Liver (tissue), 9 donors: ENCODE data around the gene RASSF8. TPM values are rescaled to one million over a fixed set of nuclear protein-coding genes. Genes with fewer than 3 reads are reported as not detected.

ENCODE experiments used
- DNase-seq: peaks from one replicate; pipeline ENCODE4 v3.0.0-alpha.2; 2017; ENCODE audit warnings: low spot score
- H3K27ac ChIP-seq, 2 donors: one replicate each; pipeline ENCODE4 v1.7.0; 2013; ENCODE audit warnings: inconsistent platforms in 2 of 2, low read length in 2 of 2, control low read depth in 1 of 2, low read depth in 1 of 2, mild to moderate bottlenecking in 1 of 2
- H3K27me3 ChIP-seq, 4 donors: one replicate each; pipeline versions ENCODE4 v1.6.1 to v1.7.0; 2013; ENCODE audit warnings: low read length in 3 of 4, inconsistent platforms in 1 of 4, mild to moderate bottlenecking in 1 of 4, moderate library complexity in 1 of 4; ENCODE audit not compliant: control insufficient read depth in 4 of 4, insufficient read depth in 4 of 4
- H3K36me3 ChIP-seq, 4 donors: one replicate each; pipeline versions ENCODE4 v1.6.1 to v1.7.0; 2013; ENCODE audit warnings: low read length in 3 of 4, mild to moderate bottlenecking in 3 of 4, low read depth in 1 of 4, moderate library complexity in 1 of 4; ENCODE audit not compliant: control insufficient read depth in 4 of 4, insufficient read depth in 3 of 4
- H3K4me1 ChIP-seq, 4 donors: one replicate each; pipeline versions ENCODE4 v1.6.1 to v1.7.0; 2013; ENCODE audit warnings: low read length in 3 of 4, mild to moderate bottlenecking in 3 of 4, moderate library complexity in 1 of 4; ENCODE audit not compliant: control insufficient read depth in 4 of 4, insufficient read depth in 4 of 4
- H3K4me3 ChIP-seq, 3 donors: one replicate each; pipeline versions ENCODE4 v1.6.1 to v1.7.0; 2013; ENCODE audit warnings: low read length in 3 of 3, control low read depth in 1 of 3, low read depth in 1 of 3, mild to moderate bottlenecking in 1 of 3
- H3K9ac ChIP-seq, 2 donors: one replicate each; pipeline ENCODE4 v1.7.0; 2013; ENCODE audit warnings: low read length in 2 of 2, mild to moderate bottlenecking in 2 of 2, moderate library complexity in 2 of 2, control low read depth in 1 of 2, low read depth in 1 of 2
- H3K9me3 ChIP-seq, 4 donors: one replicate each; pipeline versions ENCODE4 v1.6.1 to v1.7.0; 2013; ENCODE audit warnings: low read length in 3 of 4; ENCODE audit not compliant: control insufficient read depth in 4 of 4
- EGR1 ChIP-seq, 2 donors: IDR thresholded peaks; 2 replicates each; pipeline ENCODE4 v1.6.1; 2016 to 2018; ENCODE audit warnings: antibody characterized with exemption in 2 of 2, low read depth in 2 of 2
- FOXA1 ChIP-seq: IDR thresholded peaks from 2 replicates; pipeline ENCODE4 v1.6.1; 2016; ENCODE audit warnings: antibody characterized with exemption
- FOXA2 ChIP-seq: IDR thresholded peaks from 2 replicates; pipeline ENCODE4 v1.6.1; 2016; ENCODE audit warnings: antibody characterized with exemption
- GABPA ChIP-seq, 2 donors: IDR thresholded peaks in 1 of 2; conservative IDR thresholded peaks in 1 of 2; 2 replicates each; pipeline ENCODE4 v1.6.1; 2016; ENCODE audit warnings: antibody characterized with exemption in 2 of 2, mild to moderate bottlenecking in 1 of 2, moderate library complexity in 1 of 2
- HNF4A ChIP-seq, 2 donors: conservative IDR thresholded peaks; 2 replicates each; pipeline ENCODE4 v1.6.1; 2016; ENCODE audit warnings: antibody characterized with exemption in 2 of 2, mild to moderate bottlenecking in 2 of 2
- HNF4G ChIP-seq: IDR thresholded peaks from 2 replicates; pipeline ENCODE4 v1.6.1; 2016; ENCODE audit warnings: antibody characterized with exemption
- JUND ChIP-seq, 2 donors: IDR thresholded peaks; 2 replicates each; pipeline ENCODE4 v1.6.1; 2016; ENCODE audit warnings: antibody characterized with exemption in 2 of 2
- NR2F2 ChIP-seq: IDR thresholded peaks from 2 replicates; pipeline ENCODE4 v1.6.1; 2016; ENCODE audit warnings: antibody characterized with exemption
- RAD21 ChIP-seq, 2 donors: IDR thresholded peaks; 2 replicates each; pipeline ENCODE4 v1.6.1; 2016; ENCODE audit warnings: antibody characterized with exemption in 2 of 2, mild to moderate bottlenecking in 2 of 2
- REST ChIP-seq: IDR thresholded peaks from 2 replicates; pipeline ENCODE4 v1.6.1; 2016; ENCODE audit warnings: antibody characterized with exemption, mild to moderate bottlenecking
- RXRA ChIP-seq, 2 donors: IDR thresholded peaks; 2 replicates each; pipeline ENCODE4 v1.6.1; 2017 to 2018; ENCODE audit warnings: antibody characterized with exemption in 2 of 2, mild to moderate bottlenecking in 1 of 2
- SP1 ChIP-seq: IDR thresholded peaks from 2 replicates; pipeline ENCODE4 v1.6.1; 2018; ENCODE audit warnings: antibody characterized with exemption, mild to moderate bottlenecking
- TAF1 ChIP-seq: conservative IDR thresholded peaks from 2 replicates; pipeline ENCODE4 v1.6.1; 2016; ENCODE audit warnings: antibody characterized with exemption, mild to moderate bottlenecking
- YY1 ChIP-seq: IDR thresholded peaks from 2 replicates; pipeline ENCODE4 v1.6.1; 2016; ENCODE audit warnings: antibody characterized with exemption, mild to moderate bottlenecking
- WGBS: extraction: QIAGEN DNeasy Blood & Tissue Kit; methylation state at CpG from one replicate; pipeline ENCODE4 v1.1.7; 2013; 5-methylcytosine and 5-hydroxymethylcytosine counted together
- polyA plus RNA-seq, 2 donors: library from polyadenylated mRNA; stranded (reverse) in 1 of 2; unstranded in 1 of 2; fragments of 200-250 nt in 1 of 2; fragments of >200 nt in 1 of 2; fragmentation: Nextera tagmentation in 1 of 2; extraction: Ambion mirVana in 1 of 2; gene quantifications; one replicate each; pipeline versions ENCODE4 v1.2.1 to v1.2.3, GENCODE V29; 2013 to 2015
- total RNA-seq, 2 donors: library from RNA; depleted of rRNA; stranded (reverse); fragments of >200 nt; gene quantifications; one replicate each; pipeline ENCODE4 v1.2.3, GENCODE V29; 2014
- TF ChIP-seq, protein P1 (sequence below): IDR thresholded peaks from 2 replicates; pipeline ENCODE4 v1.6.1; 2016; ENCODE audit warnings: antibody characterized with exemption
- TF ChIP-seq, protein P2 (sequence below): IDR thresholded peaks from 2 replicates; pipeline ENCODE4 v1.6.1; 2016; ENCODE audit warnings: antibody characterized with exemption
- TF ChIP-seq, protein P3 (sequence below): IDR thresholded peaks from 2 replicates; pipeline ENCODE4 v1.6.1; 2016; ENCODE audit warnings: antibody characterized with exemption
- TF ChIP-seq, protein P4 (sequence below): fragments of 150-350 bp; IDR thresholded peaks from 2 replicates; pipeline ENCODE4 v1.5.1; 2017; ENCODE audit warnings: improper control_type of control experiment, low read depth, low read length; ENCODE audit not compliant: missing input control
- donor health status: healthy.
- donor health status: healthy.
- donor health status: healthy.
- donor health status: healthy.
- donor health status: healthy.

Gene RASSF8
- total and polyA plus RNA-seq, 4 donors = 1.7 to 9.4 (median 3.3) TPM

DNA sequence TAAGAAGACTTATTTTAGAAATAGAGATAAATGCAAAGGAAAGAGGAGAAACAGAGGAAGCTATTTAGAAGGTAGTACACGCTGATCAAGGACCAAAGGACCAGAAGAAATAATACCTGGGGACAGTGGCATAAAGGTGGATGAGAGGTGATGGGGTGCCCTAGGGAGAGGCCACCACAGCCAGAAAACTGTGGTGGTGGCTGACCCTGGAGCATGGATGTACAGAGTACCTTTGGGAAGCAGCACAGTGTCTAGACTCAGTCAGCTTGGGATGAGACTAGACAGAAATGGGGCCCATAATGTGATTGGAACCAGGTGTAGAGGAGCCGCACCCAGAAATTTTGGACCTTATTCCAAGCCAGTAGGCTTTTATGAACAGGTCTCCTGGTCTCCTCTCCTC lies 17.2 kb downstream of the RASSF8 start:
- H3K4me1 ChIP-seq = no peaks in the 10 kb centered on the region
- no peak for DNase-seq
- H3K36me3 ChIP-seq = no peaks in the 10 kb centered on the region
- no peaks in the 10 kb centered on the region for H3K27me3 ChIP-seq
- no peak for TF ChIP-seq TAF1
- no peak for TF ChIP-seq EGR1 (IDR thresholded peaks at IDR 0.05; ENCODE audit: low read depth in 2 of 2)
- no peak for TF ChIP-seq HNF4G
- TF ChIP-seq HNF4A (conservative IDR thresholded peaks at IDR 0.05) = no peak
- no peak for TF ChIP-seq YY1
- no peak overlapping the region for H3K4me3 ChIP-seq
- no peak overlapping the region for H3K27ac ChIP-seq
- WGBS = 75% methylated on average over 2 of the region's 2 CpGs
- no peak overlapping the region for H3K9ac ChIP-seq
- H3K9me3 ChIP-seq = no peaks in the 10 kb centered on the region

DNA sequence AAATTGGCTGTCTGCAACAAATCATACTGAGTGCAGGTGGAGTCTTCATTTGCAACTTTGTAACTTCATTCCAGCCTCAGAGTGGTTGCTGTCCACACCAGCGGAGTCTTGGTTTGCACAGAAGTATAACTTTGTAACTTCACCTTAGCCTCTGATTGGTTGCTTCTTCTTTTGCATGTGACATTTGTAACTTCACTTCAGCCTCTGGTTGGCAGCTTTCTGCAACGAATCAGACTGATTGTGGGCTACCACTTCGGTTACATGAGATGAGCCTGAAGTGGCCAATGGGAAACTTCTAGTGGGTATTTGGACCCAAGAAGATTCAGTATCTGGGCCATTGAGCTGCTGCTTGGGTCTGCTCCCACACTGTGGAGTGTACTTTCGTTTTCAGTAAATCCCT lies 17.8 kb downstream of the RASSF8 start:
- TF ChIP-seq RXRA (IDR thresholded peaks at IDR 0.05) = no peak
- TF ChIP-seq REST = no peak
- TF ChIP-seq, protein P1, sequence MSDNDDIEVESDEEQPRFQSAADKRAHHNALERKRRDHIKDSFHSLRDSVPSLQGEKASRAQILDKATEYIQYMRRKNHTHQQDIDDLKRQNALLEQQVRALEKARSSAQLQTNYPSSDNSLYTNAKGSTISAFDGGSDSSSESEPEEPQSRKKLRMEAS = no peak
- TF ChIP-seq RAD21 (IDR thresholded peaks at IDR 0.05) = no peak
- no peak for TF ChIP-seq EGR1 (IDR thresholded peaks at IDR 0.05; ENCODE audit: low read depth in 2 of 2)
- TF ChIP-seq FOXA2 = no peak
- TF ChIP-seq GABPA (IDR thresholded peaks at IDR 0.05 in 1 of 2, conservative IDR thresholded peaks at IDR 0.05 in 1 of 2) = no peak
- TF ChIP-seq SP1 = no peak
- TF ChIP-seq TAF1 = no peak
- TF ChIP-seq HNF4G = no peak
- TF ChIP-seq, protein P2, sequence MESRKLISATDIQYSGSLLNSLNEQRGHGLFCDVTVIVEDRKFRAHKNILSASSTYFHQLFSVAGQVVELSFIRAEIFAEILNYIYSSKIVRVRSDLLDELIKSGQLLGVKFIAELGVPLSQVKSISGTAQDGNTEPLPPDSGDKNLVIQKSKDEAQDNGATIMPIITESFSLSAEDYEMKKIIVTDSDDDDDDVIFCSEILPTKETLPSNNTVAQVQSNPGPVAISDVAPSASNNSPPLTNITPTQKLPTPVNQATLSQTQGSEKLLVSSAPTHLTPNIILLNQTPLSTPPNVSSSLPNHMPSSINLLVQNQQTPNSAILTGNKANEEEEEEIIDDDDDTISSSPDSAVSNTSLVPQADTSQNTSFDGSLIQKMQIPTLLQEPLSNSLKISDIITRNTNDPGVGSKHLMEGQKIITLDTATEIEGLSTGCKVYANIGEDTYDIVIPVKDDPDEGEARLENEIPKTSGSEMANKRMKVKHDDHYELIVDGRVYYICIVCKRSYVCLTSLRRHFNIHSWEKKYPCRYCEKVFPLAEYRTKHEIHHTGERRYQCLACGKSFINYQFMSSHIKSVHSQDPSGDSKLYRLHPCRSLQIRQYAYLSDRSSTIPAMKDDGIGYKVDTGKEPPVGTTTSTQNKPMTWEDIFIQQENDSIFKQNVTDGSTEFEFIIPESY = no peak
- TF ChIP-seq JUND (IDR thresholded peaks at IDR 0.05) = no peak
- TF ChIP-seq, protein P3, sequence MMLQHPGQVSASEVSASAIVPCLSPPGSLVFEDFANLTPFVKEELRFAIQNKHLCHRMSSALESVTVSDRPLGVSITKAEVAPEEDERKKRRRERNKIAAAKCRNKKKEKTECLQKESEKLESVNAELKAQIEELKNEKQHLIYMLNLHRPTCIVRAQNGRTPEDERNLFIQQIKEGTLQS = no peak
- no peak for TF ChIP-seq YY1
- no peak for TF ChIP-seq NR2F2
- TF ChIP-seq HNF4A (conservative IDR thresholded peaks at IDR 0.05) = no peak
- TF ChIP-seq FOXA1 = no peak
- TF ChIP-seq, protein P4, sequence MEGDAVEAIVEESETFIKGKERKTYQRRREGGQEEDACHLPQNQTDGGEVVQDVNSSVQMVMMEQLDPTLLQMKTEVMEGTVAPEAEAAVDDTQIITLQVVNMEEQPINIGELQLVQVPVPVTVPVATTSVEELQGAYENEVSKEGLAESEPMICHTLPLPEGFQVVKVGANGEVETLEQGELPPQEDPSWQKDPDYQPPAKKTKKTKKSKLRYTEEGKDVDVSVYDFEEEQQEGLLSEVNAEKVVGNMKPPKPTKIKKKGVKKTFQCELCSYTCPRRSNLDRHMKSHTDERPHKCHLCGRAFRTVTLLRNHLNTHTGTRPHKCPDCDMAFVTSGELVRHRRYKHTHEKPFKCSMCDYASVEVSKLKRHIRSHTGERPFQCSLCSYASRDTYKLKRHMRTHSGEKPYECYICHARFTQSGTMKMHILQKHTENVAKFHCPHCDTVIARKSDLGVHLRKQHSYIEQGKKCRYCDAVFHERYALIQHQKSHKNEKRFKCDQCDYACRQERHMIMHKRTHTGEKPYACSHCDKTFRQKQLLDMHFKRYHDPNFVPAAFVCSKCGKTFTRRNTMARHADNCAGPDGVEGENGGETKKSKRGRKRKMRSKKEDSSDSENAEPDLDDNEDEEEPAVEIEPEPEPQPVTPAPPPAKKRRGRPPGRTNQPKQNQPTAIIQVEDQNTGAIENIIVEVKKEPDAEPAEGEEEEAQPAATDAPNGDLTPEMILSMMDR = no peak

More for the DNA sequence above, 17.8 kb downstream of the RASSF8 start:
- WGBS = 84% methylated on average over 4 of the region's 4 CpGs
- Histone ChIP-seq H3K27ac (no peak overlapping the region), H3K9ac (no peak overlapping the region), H3K27me3 (no peaks in the 10 kb centered on the region), H3K36me3 (no peaks in the 10 kb centered on the region), H3K4me3 (no peak overlapping the region), H3K9me3 (no peaks in the 10 kb centered on the region), H3K4me1 (peaks cover 0 to under 1% (median 0%) of the 10 kb centered on the region in 4 donors)
- DNase-seq = no peak
